Endometrial microvascular endothelial cells (primary cell): ENCODE results near the gene GUCA2B. TPM values are rescaled to one million over a fixed set of nuclear protein-coding genes. Genes with fewer than 3 reads are reported as not detected.

Source experiments
- in situ Hi-C: cut with HindIII; loops from 2 replicates; pipeline ENCODE4 v1.10.0; 2017; ENCODE audit warnings: low sequenced_read_pairs, low pct_unique_long_range_greater_than_20kb; ENCODE audit errors: inconsistent ontology term
- total RNA-seq: library from RNA; depleted of rRNA; stranded (reverse); fragments of >200 nt; gene quantifications from one replicate; pipeline ENCODE4 v1.2.3, GENCODE V29; 2015; ENCODE audit errors: inconsistent ontology term

Gene GUCA2B
- not detected for total RNA-seq

DNA sequence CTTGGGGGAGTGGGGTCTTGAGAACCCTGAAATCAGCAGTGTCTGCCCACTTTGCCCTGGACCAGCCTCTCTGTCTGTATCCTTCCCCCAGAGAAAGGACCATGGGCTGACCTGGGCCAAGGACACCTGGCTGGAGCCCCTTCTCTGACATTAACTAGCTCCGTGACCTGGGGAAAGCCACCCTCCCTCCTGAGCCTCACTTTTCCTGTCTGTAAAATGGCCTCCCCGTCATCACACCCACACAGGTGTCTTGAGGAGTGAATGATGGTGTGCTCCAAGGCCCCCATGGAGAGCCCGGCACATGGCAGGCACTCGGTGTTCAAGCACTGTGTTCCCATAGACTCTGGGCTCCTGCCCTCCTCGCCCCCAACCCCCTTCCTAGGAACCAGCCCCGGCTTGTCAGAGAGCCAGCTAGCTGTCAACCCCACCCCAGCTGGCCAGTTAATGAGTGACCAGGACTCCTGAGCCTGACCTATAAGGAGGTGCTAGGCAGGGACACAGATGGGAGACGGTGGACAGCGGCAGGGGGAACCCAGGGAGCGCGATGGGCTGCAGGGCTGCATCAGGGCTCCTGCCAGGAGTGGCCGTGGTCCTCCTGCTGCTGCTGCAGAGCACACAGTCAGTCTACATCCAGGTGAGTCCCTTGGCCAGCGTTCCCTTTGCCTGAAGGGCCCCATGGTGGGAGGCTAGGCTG lies at the start of gene GUCA2B:
Gene GUCA2B (plus strand): TSS at position 504 of the 694 bp plus-strand sequence. CDS start 41 bp downstream, at position 545.
- in situ Hi-C loops, result no loop called here

DNA sequence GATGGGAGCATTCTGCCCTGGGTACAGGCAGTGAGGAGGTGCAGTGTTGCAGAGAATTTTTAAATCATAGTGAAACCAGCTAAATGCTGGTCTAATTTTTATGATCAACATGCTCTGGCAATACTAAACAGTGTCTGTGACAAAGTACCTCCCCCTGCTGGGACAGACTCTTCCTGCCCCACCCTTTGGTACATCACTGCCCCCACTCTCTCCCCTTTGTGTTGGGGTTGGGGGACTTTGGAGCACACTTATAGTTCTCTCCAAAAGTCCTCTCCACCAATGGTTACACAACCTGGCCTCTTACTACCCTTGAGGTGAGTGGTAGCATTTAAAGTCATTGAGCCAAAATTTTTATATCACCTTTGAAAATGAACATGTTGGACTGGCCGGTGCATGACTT lies 48.2 kb upstream of the GUCA2B start:
- in situ Hi-C loops, result no loop called here

DNA sequence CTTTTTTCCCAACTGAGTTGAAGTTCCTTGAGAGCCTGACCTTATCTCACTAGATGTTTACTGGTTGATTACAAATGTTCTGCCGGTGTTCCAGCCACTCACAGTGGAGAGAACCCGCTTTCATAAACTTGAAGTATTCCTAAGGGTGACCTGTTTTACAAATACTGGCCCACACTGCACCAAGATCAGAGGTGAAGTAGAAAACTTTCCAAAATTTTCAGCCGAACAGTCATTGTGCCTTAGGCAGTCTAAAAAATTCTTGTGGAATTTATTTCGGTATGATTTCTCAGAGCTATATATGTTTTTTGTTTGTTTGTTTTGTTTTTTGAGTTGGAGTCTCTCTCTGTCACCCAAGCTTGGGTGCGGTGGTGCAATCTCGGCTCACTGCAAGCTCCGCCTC lies 44.9 kb upstream of the GUCA2B start:
- in situ Hi-C loops, result no loop called here

GRCh38 chr1:42109600-42109999 lies 43.6 kb upstream of the GUCA2B start:
- in situ Hi-C loops, result no loop called here

DNA sequence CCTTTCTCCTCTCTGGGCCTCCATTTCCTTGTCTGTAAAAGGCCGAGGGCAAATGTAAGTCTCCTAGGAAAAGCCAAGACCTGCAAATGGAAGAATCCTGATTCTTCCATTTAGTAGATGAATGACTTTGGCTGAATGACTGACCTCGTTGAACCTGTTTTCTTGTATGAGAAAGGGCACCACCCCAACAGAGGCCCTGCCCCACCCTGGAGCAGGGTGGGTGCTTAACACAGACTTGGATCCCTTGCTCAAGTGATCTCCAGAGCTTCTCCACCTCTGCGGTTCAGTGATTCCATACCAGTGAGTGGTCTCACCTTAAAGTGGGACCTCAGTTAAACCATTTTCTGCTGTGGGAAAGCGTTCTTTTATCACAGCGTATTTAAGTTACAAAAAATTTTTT lies 39.0 kb upstream of the GUCA2B start:
- in situ Hi-C loops, result no loop called here

- in situ Hi-C loops, result no loop called here
Observed at GRCh38 chr1:42117214-42117613, 36.0 kb upstream of the GUCA2B start.

DNA sequence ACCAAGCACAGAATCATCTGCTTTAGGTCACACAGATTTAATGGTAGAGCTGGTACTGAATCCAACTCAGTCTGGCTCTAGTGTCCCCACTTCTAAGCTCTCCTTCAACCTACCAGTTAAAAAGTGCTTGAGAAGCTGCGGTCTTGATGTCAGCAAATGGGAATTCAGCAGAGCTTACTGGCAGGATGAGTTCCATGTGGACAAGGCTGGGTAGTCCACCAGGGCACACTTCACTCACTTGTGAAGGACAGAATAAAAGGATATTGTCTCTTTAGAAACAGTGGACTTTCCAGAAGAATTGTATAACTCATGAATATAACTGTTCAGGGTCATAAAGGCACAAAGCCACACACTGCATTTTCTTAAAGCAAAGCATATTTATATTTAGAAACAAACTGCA lies 35.1 kb upstream of the GUCA2B start:
- in situ Hi-C loops, result no loop called here

DNA sequence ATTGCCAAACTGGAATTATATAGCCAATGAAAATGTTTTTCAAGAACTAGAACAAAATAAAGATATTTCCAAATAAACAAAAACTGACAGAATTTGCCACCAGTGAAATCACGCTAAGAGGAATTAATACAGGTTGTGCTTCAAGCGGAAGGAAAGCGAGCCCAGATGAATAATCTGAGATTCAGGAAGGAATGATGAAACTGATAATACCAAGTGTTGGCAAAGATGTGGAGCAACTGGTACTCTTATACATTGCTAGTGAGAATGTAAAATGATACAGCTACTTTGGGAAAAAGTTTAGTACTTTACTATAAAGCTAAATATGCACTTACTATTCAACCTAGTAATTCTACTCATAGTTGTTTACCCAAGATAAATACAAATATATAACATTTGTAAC lies 30.8 kb upstream of the GUCA2B start:
- in situ Hi-C loops, result no loop called here

GRCh38 chr1:42125552-42125951 lies 27.7 kb upstream of the GUCA2B start:
- in situ Hi-C loops, result no loop called here

DNA sequence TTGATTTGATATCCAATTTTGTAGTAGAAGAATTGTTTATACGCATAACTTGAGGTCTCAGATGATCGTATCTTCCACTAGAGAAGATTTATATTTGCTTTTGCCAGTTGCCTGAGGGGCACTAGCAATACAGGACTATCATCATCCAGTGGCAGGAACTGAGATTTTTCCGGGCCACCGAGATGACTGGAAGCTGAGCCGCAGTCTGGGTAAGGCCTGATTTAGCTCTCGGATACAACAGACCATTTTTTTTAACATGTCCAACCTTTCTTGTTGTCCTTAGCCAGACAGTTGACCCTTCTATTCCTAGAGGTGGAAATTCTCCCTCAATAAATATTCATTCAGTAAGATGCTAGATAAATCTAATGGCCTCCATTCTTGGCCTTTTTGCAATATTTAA lies 25.4 kb upstream of the GUCA2B start:
- in situ Hi-C loops, result no loop called here

DNA sequence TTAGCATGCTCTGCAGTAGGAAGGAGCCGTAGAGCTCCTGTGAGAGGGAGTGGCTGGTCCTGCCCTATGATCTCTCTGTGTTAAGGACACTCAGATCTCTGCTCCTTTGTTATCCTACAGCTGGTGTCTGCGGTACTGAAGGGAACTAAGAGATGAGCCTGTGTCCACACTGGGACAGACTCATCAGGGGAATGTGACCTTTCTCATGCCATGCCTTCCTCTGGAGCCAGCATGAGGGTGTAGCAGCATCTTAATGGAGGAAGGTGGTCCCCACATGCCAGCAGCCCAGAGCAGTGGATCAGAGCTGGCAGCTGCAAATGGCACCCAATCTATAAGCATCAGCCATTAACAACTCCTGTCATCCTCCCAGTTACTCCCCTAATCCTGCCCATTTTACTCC lies 24.7 kb upstream of the GUCA2B start:
- in situ Hi-C loops, result no loop called here

- in situ Hi-C loops, result no loop called here
Observed at GRCh38 chr1:42128964-42129363, 24.2 kb upstream of the GUCA2B start.

DNA sequence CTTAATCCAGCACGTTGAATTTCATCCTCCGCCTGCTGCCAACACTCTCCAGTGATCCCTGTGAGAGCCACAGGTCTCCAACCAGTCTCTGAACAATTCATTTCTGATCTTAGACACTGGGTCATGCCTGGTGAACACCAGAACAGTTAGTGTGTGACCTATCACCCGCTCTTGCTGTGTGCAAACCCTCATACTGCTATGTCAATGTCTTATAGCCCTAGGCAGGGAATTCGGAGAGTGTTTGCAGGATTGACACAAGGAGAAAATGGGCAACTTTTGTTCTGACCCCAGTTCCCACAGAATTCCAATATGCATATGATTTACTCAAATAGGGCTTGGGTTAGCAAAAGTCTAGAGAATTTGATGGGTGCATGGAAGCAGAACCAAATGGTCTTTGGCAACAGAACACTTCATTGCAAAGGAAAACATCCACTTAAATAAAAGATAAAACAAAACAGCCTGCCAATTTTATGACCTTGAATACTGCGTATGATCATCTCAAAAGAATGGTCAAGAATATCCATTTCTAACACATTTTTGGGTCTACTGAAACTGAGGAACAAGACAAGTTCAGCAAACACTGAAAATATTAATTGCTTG lies 23.0 kb upstream of the GUCA2B start:
- in situ Hi-C loops, result no loop called here

GRCh38 chr1:42133390-42133789 lies 19.8 kb upstream of the GUCA2B start:
- in situ Hi-C loops, result no loop called here

DNA sequence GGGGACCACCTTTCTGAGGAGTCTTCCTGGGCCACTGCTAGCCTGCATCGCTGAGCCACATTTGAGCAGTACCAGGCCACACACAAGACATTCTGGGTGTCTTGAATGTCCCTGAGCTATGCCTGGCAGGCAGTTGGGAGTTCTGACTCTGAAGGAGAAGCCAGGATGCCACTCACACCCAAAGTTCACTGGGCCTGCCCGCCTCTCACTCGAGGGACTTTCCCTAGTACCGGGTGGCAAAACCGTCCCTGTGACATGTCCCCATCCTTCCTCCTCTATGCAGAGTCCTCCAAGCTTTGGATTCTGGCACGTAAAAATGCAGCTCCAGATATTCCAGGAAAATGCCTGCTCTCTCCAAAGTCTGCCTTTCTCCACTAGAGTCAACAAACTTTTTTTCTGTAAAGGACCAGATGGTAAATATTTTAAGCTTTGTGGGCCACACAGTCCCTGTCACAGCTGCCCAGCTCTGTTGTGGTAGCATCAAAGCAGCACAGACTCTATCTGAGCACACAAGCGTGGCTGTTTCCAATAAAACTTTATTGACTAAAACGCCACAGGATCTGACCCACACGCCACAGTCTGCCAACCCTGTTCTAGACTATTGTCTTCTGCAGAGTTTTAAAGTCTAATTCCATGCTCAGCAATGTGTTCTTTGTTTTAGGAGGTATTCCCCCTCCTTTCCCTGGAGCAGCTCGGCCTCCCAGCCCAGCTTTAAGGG lies 19.2 kb upstream of the GUCA2B start:
- in situ Hi-C loops, result no loop called here

DNA sequence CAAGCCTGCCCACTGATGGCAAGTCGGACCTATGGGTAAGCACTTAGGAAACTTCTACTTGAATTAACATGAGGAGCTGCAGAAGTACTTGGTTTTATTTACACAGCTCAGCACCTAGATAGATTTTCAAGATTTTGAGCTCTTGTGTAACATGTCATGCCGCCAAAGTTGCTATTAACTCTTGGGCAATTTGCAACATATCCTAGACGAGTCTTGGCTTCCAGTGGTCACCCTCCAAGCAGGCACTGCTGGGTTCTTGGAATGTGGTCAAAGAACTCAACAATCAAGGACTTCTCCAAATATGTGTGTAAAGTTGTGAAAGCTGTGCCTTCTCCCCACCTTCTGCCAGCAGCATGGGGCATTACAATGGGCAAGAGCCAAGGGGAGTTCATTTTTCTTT lies 17.8 kb upstream of the GUCA2B start:
- in situ Hi-C loops, result no loop called here

GRCh38 chr1:42136466-42136865 lies 16.7 kb upstream of the GUCA2B start:
- in situ Hi-C loops, result no loop called here

GRCh38 chr1:42137766-42138165 lies 15.4 kb upstream of the GUCA2B start:
- in situ Hi-C loops, result no loop called here

GRCh38 chr1:42138586-42138985 lies 14.6 kb upstream of the GUCA2B start:
- in situ Hi-C loops, result no loop called here

DNA sequence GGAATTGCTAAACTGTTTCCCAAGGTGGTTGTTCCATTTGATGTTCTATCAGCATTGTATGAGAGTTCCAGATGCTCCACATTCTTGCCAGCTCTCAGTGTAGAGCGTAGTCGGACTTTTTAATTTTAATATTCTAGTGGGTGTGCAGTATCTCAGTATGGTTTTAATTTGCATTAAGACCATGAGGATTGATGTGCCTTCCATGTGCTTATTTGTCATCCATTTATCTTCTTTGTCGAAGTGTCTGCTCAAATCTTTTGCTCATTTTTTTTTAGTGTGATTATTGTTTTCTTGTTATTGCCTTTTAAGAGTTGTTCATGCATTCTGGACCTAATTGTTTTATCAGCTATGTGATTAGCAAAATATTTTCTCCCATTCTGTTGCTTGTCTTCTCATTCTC lies 13.8 kb upstream of the GUCA2B start:
- in situ Hi-C loops, result no loop called here
